ENCODE measurements around the gene UTS2B. TPM values are rescaled to one million over a fixed set of nuclear protein-coding genes. Genes with fewer than 3 reads are reported as not detected.

The UTS2B gene
- polyA plus RNA-seq, 1 donor from 2014 or later = 0.46 TPM

- Histone ChIP-seq H3F3A (ENCODE audit: insufficient read depth, low read length, poor library complexity, severe bottlenecking) (no peaks in the 10 kb centered on the region), H3K9me2 (ENCODE audit: insufficient read depth, low read length) (no peaks in the 10 kb centered on the region), H3K9me3 (ENCODE audit: low read length) (no peaks in the 10 kb centered on the region), H3K27ac (ENCODE audit: low read length) (no peak overlapping the region), H4K20me1 (ENCODE audit: insufficient read depth) (no peaks in the 10 kb centered on the region), H2AFZ (ENCODE audit: low read depth, low read length) (no peak overlapping the region), H3K79me2 (replicated peaks; ENCODE audit: insufficient read depth, low read length) (no peaks in the 10 kb centered on the region), H3K27me3 (ENCODE audit: insufficient read depth, low read depth, low read length) (no peaks in the 10 kb centered on the region), H3K4me3 (ENCODE audit: low read length) (no peak overlapping the region), H3K4me2 (ENCODE audit: low read length) (no peak overlapping the region), H3K36me3 (ENCODE audit: insufficient read depth, low read length) (no peaks in the 10 kb centered on the region), H3K9ac (ENCODE audit: low read length) (no peak overlapping the region)
- TF ChIP-seq POLR2AphosphoS5 (IDR thresholded peaks at IDR 0.05) (no peak), EP300 (conservative IDR thresholded peaks at IDR 0.05; ENCODE audit: poor library complexity, severe bottlenecking) (no peak), MXI1 (conservative IDR thresholded peaks at IDR 0.05; ENCODE audit: poor library complexity, severe bottlenecking) (no peak), SMC3 (conservative IDR thresholded peaks at IDR 0.05; ENCODE audit: poor library complexity) (no peak), RAD21 (conservative IDR thresholded peaks at IDR 0.05) (no peak), EZH2 (IDR thresholded peaks at IDR 0.05; ENCODE audit: borderline replicate concordance, insufficient read depth, low read length, poor library complexity, severe bottlenecking) (no peak), CTCF (IDR thresholded peaks at IDR 0.05; ENCODE audit: poor library complexity, severe bottlenecking) (no peak), REST (IDR thresholded peaks at IDR 0.05; ENCODE audit: borderline replicate concordance) (no peak), TAF1 (IDR thresholded peaks at IDR 0.05; ENCODE audit: low read depth) (no peak)
Measured at GRCh38 chr3:191268737-191269136, 61.6 kb downstream of the UTS2B start.

GRCh38 chr3:191263850-191264249 lies 66.5 kb downstream of the UTS2B start:
- no peak overlapping the region for H2AFZ ChIP-seq (ENCODE audit: low read depth, low read length)
- no peaks in the 10 kb centered on the region for H4K20me1 ChIP-seq (ENCODE audit: insufficient read depth)
- no peaks in the 10 kb centered on the region for H3K36me3 ChIP-seq (ENCODE audit: insufficient read depth, low read length)

More at GRCh38 chr3:191263850-191264249, 66.5 kb downstream of the UTS2B start:
- Histone ChIP-seq H3F3A (ENCODE audit: insufficient read depth, low read length, poor library complexity, severe bottlenecking) (no peaks in the 10 kb centered on the region), H3K27me3 (ENCODE audit: insufficient read depth, low read depth, low read length) (no peaks in the 10 kb centered on the region), H3K79me2 (replicated peaks; ENCODE audit: insufficient read depth, low read length) (no peaks in the 10 kb centered on the region), H3K9me2 (ENCODE audit: insufficient read depth, low read length) (no peaks in the 10 kb centered on the region), H3K9ac (ENCODE audit: low read length) (no peak overlapping the region), H3K9me3 (ENCODE audit: low read length) (no peaks in the 10 kb centered on the region), H3K4me2 (ENCODE audit: low read length) (no peak overlapping the region), H3K4me3 (ENCODE audit: low read length) (no peak overlapping the region), H3K27ac (ENCODE audit: low read length) (no peak overlapping the region)
- TF ChIP-seq EP300 (conservative IDR thresholded peaks at IDR 0.05; ENCODE audit: poor library complexity, severe bottlenecking) = no peak
- no peak for TF ChIP-seq RAD21 (conservative IDR thresholded peaks at IDR 0.05)
- TF ChIP-seq TAF1 (IDR thresholded peaks at IDR 0.05; ENCODE audit: low read depth) = no peak
- no peak for TF ChIP-seq SMC3 (conservative IDR thresholded peaks at IDR 0.05; ENCODE audit: poor library complexity)
- TF ChIP-seq MXI1 (conservative IDR thresholded peaks at IDR 0.05; ENCODE audit: poor library complexity, severe bottlenecking) = no peak
- no peak for TF ChIP-seq CTCF (IDR thresholded peaks at IDR 0.05; ENCODE audit: poor library complexity, severe bottlenecking)
- no peak for TF ChIP-seq REST (IDR thresholded peaks at IDR 0.05; ENCODE audit: borderline replicate concordance)
- no peak for TF ChIP-seq EZH2 (IDR thresholded peaks at IDR 0.05; ENCODE audit: borderline replicate concordance, insufficient read depth, low read length, poor library complexity, severe bottlenecking)
- TF ChIP-seq POLR2AphosphoS5 (IDR thresholded peaks at IDR 0.05) = no peak

All from neural cell (in vitro differentiated cells).